HepG2 (cell line): ENCODE measurements around the gene CENPL. TPM values are rescaled to one million over a fixed set of nuclear protein-coding genes. Genes with fewer than 3 reads are reported as not detected.

ENCODE experiments used
- DNMT3B ChIP-seq: conservative IDR thresholded peaks from 2 replicates; pipeline ENCODE4 v1.6.1; 2016; ENCODE audit warnings: missing biosample characterization, control low read depth
- EP300 ChIP-seq, 3 experiments: sonication (generic) in 1 of 3; formaldehyde crosslinking in 1 of 3; IDR thresholded peaks; 2 replicates each; pipeline versions ENCODE4 v1.5.1 to v1.6.1; 2011 to 2020; ENCODE audit warnings: low read depth in 2 of 3, low read length in 2 of 3, borderline replicate concordance in 1 of 3, improper control_type of control experiment in 1 of 3, mild to moderate bottlenecking in 1 of 3, missing genetic modification reagents in 1 of 3, moderate library complexity in 1 of 3
- HNRNPL ChIP-seq: fragments of 200-400 bp; formaldehyde crosslinking; IDR thresholded peaks from 2 replicates; pipeline ENCODE4 v1.6.1; 2017; ENCODE audit warnings: mild to moderate bottlenecking, low read depth, low read length
- HOXA9 ChIP-seq: sonication (generic); formaldehyde crosslinking; IDR thresholded peaks from 2 replicates; pipeline ENCODE4 v1.8.1; 2022; ENCODE audit warnings: missing genetic modification reagents, mild to moderate bottlenecking, moderate library complexity, borderline replicate concordance
- NONO ChIP-seq, 2 experiments: fragments of 450-650 bp in 1 of 2; sonication (generic) in 1 of 2; formaldehyde crosslinking in 1 of 2; IDR thresholded peaks in 1 of 2; conservative IDR thresholded peaks in 1 of 2; 2 replicates each; pipeline versions ENCODE4 v1.6.1 to v1.8.0; 2017 to 2022; ENCODE audit warnings: mild to moderate bottlenecking in 1 of 2, missing genetic modification reagents in 1 of 2, moderate library complexity in 1 of 2
- POGZ ChIP-seq: sonication (generic); formaldehyde crosslinking; IDR thresholded peaks from 2 replicates; pipeline ENCODE4 v1.4.0; 2020; ENCODE audit warnings: mild to moderate bottlenecking, missing genetic modification reagents
- RBFOX2 ChIP-seq: fragments of 200-400 bp; formaldehyde crosslinking; IDR thresholded peaks from 2 replicates; pipeline ENCODE4 v1.6.1; 2017; ENCODE audit warnings: low read depth, mild to moderate bottlenecking, low read length
- SMC3 ChIP-seq: IDR thresholded peaks from 2 replicates; pipeline ENCODE4 v1.6.1; 2011; ENCODE audit warnings: low read length, improper control_type of control experiment
- TBX2 ChIP-seq: sonication (generic); formaldehyde crosslinking; IDR thresholded peaks from 2 replicates; pipeline ENCODE4 v1.5.0; 2020; ENCODE audit warnings: missing genetic modification reagents, mild to moderate bottlenecking, borderline replicate concordance
- ZFP36L1 ChIP-seq: sonication (generic); formaldehyde crosslinking; IDR thresholded peaks from 2 replicates; pipeline ENCODE4 v1.8.0; 2022; ENCODE audit warnings: mild to moderate bottlenecking, missing genetic modification reagents, moderate library complexity
- ZKSCAN1 ChIP-seq: fragments of 150-350 bp; IDR thresholded peaks from 2 replicates; pipeline ENCODE4 v1.6.1; 2014; ENCODE audit warnings: low read length
- ZKSCAN8 ChIP-seq: IDR thresholded peaks from 2 replicates; pipeline ENCODE4 v1.6.1; 2016; ENCODE audit warnings: borderline replicate concordance, missing genetic modification reagents, missing compliant biosample characterization
- ZNF34 ChIP-seq: sonication (generic); formaldehyde crosslinking; IDR thresholded peaks from 2 replicates; pipeline ENCODE4 v1.4.0; 2020; ENCODE audit warnings: mild to moderate bottlenecking, missing genetic modification reagents, borderline replicate concordance
- ZNF430 ChIP-seq: sonication (generic); formaldehyde crosslinking; IDR thresholded peaks from 2 replicates; pipeline ENCODE4 v1.9.0; 2021; ENCODE audit warnings: mild to moderate bottlenecking, missing genetic modification reagents
- ZNF558 ChIP-seq: sonication (generic); formaldehyde crosslinking; IDR thresholded peaks from 2 replicates; pipeline ENCODE4 v1.9.0; 2022; ENCODE audit warnings: mild to moderate bottlenecking, missing genetic modification reagents, borderline replicate concordance
- ZNF703 ChIP-seq: sonication (generic); formaldehyde crosslinking; IDR thresholded peaks from 2 replicates; pipeline ENCODE4 v1.5.1; 2020; ENCODE audit warnings: missing genetic modification reagents, mild to moderate bottlenecking, moderate library complexity, borderline replicate concordance
- ZNF775 ChIP-seq: sonication (generic); formaldehyde crosslinking; IDR thresholded peaks from 2 replicates; pipeline ENCODE4 v1.4.0; 2020; ENCODE audit warnings: missing genetic modification reagents, mild to moderate bottlenecking, moderate library complexity, borderline replicate concordance
- ZSCAN22 ChIP-seq: sonication (generic); formaldehyde crosslinking; IDR thresholded peaks from 2 replicates; pipeline ENCODE4 v1.4.0; 2020; ENCODE audit warnings: mild to moderate bottlenecking, missing genetic modification reagents
- polyA plus RNA-seq, 8 experiments: library from polyadenylated mRNA; depleted of rRNA in 3 of 8; stranded (reverse) in 7 of 8; unstranded in 1 of 8; fragments of >200 nt; fragmentation: Illumina TruSeq in 4 of 8; extraction: Trizol in 4 of 8; gene quantifications; 2 replicates each; pipeline versions ENCODE4 v1.2.1 to v1.2.3, GENCODE V29; 2011 to 2016; ENCODE audit warnings: low read depth in 4 of 8, missing spikeins in 1 of 8, mixed read lengths in 1 of 8; ENCODE audit not compliant: insufficient read depth in 1 of 8
- total RNA-seq, 5 experiments: library from RNA; depleted of rRNA; stranded (reverse); fragments of >200 nt; fragmentation: Illumina TruSeq; extraction: Trizol; gene quantifications; 2 replicates each; pipeline ENCODE4 v1.2.3, GENCODE V29; 2016; ENCODE audit warnings: low read depth in 1 of 5
- TF ChIP-seq, protein P1 (sequence below): sonication (generic); formaldehyde crosslinking; IDR thresholded peaks from 2 replicates; pipeline ENCODE4 v1.9.0; 2021; ENCODE audit warnings: missing genetic modification reagents, mild to moderate bottlenecking, borderline replicate concordance
- TF ChIP-seq, protein P2 (sequence below): sonication (generic); formaldehyde crosslinking; IDR thresholded peaks from 2 replicates; pipeline ENCODE4 v1.4.0; 2020; ENCODE audit warnings: missing genetic modification reagents, borderline replicate concordance
- TF ChIP-seq, protein P3 (sequence below): sonication (generic); formaldehyde crosslinking; IDR thresholded peaks from 2 replicates; pipeline ENCODE4 v1.9.0; 2021; ENCODE audit warnings: missing genetic modification reagents, borderline replicate concordance
- TF ChIP-seq, protein P4 (sequence below): IDR thresholded peaks from 2 replicates; pipeline ENCODE4 v1.6.1; 2016; ENCODE audit warnings: missing genetic modification reagents, missing compliant biosample characterization

CENPL gene
- total and polyA plus RNA-seq, 2 of the 13 experiments (the other 11 are each of a cell fraction or from before 2014, with no cell fraction given): 4.4 to 14.2 TPM

DNA sequence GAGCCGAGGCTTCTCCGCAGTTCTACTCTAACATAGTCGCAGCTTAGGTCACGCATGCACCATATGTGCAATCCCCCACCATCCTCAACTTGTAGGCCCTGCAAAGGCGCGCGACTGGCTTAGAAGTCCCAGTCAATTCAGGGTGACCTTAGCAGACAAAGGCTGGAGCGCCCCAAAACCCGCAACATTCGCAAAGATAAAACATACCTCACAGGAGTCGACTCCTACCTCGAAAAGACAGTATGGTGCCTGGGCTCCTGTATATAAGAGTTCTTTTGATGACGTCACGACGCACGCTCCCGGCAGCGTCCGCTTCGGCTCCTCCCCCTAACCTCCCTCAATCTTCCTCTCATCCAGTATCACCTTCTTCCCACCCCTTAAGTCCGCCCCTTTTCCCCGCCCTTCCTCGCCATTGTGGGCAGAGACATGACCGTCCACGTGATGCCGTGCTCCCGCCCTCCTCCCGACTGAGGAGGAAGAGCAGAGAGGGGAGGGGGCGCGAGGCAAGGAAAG, 43.1 kb upstream of the CENPL start, which contains the start of gene GAS5 (continued):
- 0 out of 2 replicates have a peak, but pooled peaks have one; percentile 59 for TF ChIP-seq HOXA9 (CRISPR knock-in tag)
- TF ChIP-seq, protein P1, sequence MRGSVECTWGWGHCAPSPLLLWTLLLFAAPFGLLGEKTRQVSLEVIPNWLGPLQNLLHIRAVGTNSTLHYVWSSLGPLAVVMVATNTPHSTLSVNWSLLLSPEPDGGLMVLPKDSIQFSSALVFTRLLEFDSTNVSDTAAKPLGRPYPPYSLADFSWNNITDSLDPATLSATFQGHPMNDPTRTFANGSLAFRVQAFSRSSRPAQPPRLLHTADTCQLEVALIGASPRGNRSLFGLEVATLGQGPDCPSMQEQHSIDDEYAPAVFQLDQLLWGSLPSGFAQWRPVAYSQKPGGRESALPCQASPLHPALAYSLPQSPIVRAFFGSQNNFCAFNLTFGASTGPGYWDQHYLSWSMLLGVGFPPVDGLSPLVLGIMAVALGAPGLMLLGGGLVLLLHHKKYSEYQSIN (CRISPR knock-in tag): no peak
- TF ChIP-seq DNMT3B: peak; percentile 58; the same call in 1 of the 2 replicates
- 0 out of 2 replicates have a peak, but pooled peaks have one; percentile 28 for TF ChIP-seq HNRNPL
- 0 out of 2 replicates have a peak, but pooled peaks have one; percentile 71 for TF ChIP-seq ZNF558 (CRISPR knock-in tag)
- TF ChIP-seq SMC3: peak; percentile 3; the same call in 1 of the 2 replicates
- TF ChIP-seq ZNF703 (CRISPR knock-in tag): no peak
- TF ChIP-seq ZNF430 (CRISPR knock-in tag): 0 out of 2 replicates have a peak, but pooled peaks have one; percentile 8
- peak; percentile 55; the same call in 1 of the 2 replicates for TF ChIP-seq TBX2 (CRISPR knock-in tag)
- TF ChIP-seq, protein P2, sequence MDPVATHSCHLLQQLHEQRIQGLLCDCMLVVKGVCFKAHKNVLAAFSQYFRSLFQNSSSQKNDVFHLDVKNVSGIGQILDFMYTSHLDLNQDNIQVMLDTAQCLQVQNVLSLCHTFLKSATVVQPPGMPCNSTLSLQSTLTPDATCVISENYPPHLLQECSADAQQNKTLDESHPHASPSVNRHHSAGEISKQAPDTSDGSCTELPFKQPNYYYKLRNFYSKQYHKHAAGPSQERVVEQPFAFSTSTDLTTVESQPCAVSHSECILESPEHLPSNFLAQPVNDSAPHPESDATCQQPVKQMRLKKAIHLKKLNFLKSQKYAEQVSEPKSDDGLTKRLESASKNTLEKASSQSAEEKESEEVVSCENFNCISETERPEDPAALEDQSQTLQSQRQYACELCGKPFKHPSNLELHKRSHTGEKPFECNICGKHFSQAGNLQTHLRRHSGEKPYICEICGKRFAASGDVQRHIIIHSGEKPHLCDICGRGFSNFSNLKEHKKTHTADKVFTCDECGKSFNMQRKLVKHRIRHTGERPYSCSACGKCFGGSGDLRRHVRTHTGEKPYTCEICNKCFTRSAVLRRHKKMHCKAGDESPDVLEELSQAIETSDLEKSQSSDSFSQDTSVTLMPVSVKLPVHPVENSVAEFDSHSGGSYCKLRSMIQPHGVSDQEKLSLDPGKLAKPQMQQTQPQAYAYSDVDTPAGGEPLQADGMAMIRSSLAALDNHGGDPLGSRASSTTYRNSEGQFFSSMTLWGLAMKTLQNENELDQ (CRISPR knock-in tag): peak; percentile 35; the same call in 1 of the 2 replicates
- peak; percentile 37; the same call in 1 of the 2 replicates for TF ChIP-seq ZFP36L1 (CRISPR knock-in tag)
- peak; percentile 98; the same call in 1 of the 2 replicates for TF ChIP-seq ZNF34 (CRISPR knock-in tag)
- TF ChIP-seq NONO (IDR thresholded peaks at IDR 0.05): no peak
- TF ChIP-seq NONO (CRISPR knock-in tag; conservative IDR thresholded peaks at IDR 0.05): peak; percentile 65; the same call in 1 of the 2 replicates
- TF ChIP-seq, protein P3, sequence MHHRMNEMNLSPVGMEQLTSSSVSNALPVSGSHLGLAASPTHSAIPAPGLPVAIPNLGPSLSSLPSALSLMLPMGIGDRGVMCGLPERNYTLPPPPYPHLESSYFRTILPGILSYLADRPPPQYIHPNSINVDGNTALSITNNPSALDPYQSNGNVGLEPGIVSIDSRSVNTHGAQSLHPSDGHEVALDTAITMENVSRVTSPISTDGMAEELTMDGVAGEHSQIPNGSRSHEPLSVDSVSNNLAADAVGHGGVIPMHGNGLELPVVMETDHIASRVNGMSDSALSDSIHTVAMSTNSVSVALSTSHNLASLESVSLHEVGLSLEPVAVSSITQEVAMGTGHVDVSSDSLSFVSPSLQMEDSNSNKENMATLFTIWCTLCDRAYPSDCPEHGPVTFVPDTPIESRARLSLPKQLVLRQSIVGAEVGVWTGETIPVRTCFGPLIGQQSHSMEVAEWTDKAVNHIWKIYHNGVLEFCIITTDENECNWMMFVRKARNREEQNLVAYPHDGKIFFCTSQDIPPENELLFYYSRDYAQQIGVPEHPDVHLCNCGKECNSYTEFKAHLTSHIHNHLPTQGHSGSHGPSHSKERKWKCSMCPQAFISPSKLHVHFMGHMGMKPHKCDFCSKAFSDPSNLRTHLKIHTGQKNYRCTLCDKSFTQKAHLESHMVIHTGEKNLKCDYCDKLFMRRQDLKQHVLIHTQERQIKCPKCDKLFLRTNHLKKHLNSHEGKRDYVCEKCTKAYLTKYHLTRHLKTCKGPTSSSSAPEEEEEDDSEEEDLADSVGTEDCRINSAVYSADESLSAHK (CRISPR knock-in tag): peak; percentile 80; the same call in 1 of the 2 replicates
- TF ChIP-seq ZSCAN22 (CRISPR knock-in tag): peak; percentile 60; the same call in 1 of the 2 replicates
- TF ChIP-seq ZKSCAN1: 0 out of 2 replicates have a peak, but pooled peaks have one; percentile 34
- peak; percentile 22; the same call in 1 of the 2 replicates for TF ChIP-seq ZKSCAN8
- peak; percentile 52 for TF ChIP-seq POGZ (CRISPR knock-in tag)
- TF ChIP-seq, protein P4, sequence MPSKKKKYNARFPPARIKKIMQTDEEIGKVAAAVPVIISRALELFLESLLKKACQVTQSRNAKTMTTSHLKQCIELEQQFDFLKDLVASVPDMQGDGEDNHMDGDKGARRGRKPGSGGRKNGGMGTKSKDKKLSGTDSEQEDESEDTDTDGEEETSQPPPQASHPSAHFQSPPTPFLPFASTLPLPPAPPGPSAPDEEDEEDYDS: peak; percentile 99
- TF ChIP-seq ZNF775 (CRISPR knock-in tag): peak; percentile 31; the same call in 1 of the 2 replicates
- 0 out of 4 replicates have a peak, but pooled peaks of 1 of the 2 experiments have one; percentile 10 for TF ChIP-seq EP300 (IDR thresholded peaks at IDR 0.05; ENCODE audit: low read depth in 2 of 2, low read length in 2 of 2)
- TF ChIP-seq EP300 (CRISPR knock-in tag; IDR thresholded peaks at IDR 0.05; ENCODE audit: borderline replicate concordance): no peak
- peak; percentile 53 for TF ChIP-seq RBFOX2
